IMR-90 (cell line): ENCODE measurements around the gene CFAP157. TPM values are rescaled to one million over a fixed set of nuclear protein-coding genes. Genes with fewer than 3 reads are reported as not detected.

Experiments
- ATAC-seq: fragments of 200-7000 bp; cut with Tn5 transposase; 2 replicates; pipeline ENCODE4 v1.9.1; 2020; ENCODE audit warnings: low read depth, mild to moderate bottlenecking, moderate library complexity
- BruUV-seq: library from RNA; stranded (reverse); fragments of 400-500 nt; replicated peaks from 2 replicates; lab custom pipeline; 2021; lab: Mats Ljungman, UMichigan
- CTCF ChIA-PET: fragments of 300-600 bp; formaldehyde crosslinking; extraction: SDS; loops from one replicate; lab custom pipeline; 2021; ENCODE audit warnings: antibody characterized with exemption; lab: Yijun Ruan, JAX
- POLR2A ChIA-PET: fragments of 300-600 bp; sonication (Branson Sonifier 250); formaldehyde crosslinking; loops from one replicate; lab custom pipeline; 2022; ENCODE audit warnings: antibody characterized with exemption; ENCODE audit not compliant: unreplicated experiment; lab: Charles Lee
- DNase-seq: peaks from one replicate; pipeline ENCODE4 v3.0.0; 2013
- H2AFZ ChIP-seq: replicated peaks from 2 replicates; pipeline ENCODE3; 2013; ENCODE audit warnings: low read length, mild to moderate bottlenecking; ENCODE audit not compliant: poor library complexity
- H2AK5ac ChIP-seq: 2 replicates; pipeline ENCODE4 v1.6.1; 2013; ENCODE audit warnings: low read depth, low read length, inconsistent platforms
- H2AK9ac ChIP-seq: replicated peaks from 2 replicates; pipeline ENCODE3; 2013; ENCODE audit warnings: mild to moderate bottlenecking, low read depth, low read length, moderate library complexity; ENCODE audit not compliant: poor library complexity
- H2BK120ac ChIP-seq: 2 replicates; pipeline ENCODE4 v1.6.1; 2013; ENCODE audit warnings: low read depth, low read length, inconsistent platforms
- H2BK15ac ChIP-seq: 3 replicates; pipeline ENCODE4 v1.6.1; 2013; ENCODE audit warnings: low read depth, low read length, inconsistent platforms
- H2BK20ac ChIP-seq: 2 replicates; pipeline ENCODE4 v1.6.1; 2013; ENCODE audit warnings: low read depth, mild to moderate bottlenecking, inconsistent platforms, low read length, moderate library complexity
- H2BK5ac ChIP-seq: 2 replicates; pipeline ENCODE4 v1.6.1; 2013; ENCODE audit warnings: mild to moderate bottlenecking, low read depth, low read length, inconsistent platforms; ENCODE audit not compliant: poor library complexity, severe bottlenecking
- H3K14ac ChIP-seq: replicated peaks from 2 replicates; pipeline ENCODE4 v1.6.1; 2013; ENCODE audit warnings: low read depth, low read length, inconsistent platforms
- H3K18ac ChIP-seq: 2 replicates; pipeline ENCODE4 v1.6.1; 2013; ENCODE audit warnings: low read depth, low read length, control low read depth
- H3K23ac ChIP-seq: 2 replicates; pipeline ENCODE4 v1.6.1; 2013; ENCODE audit warnings: low read depth, low read length, inconsistent platforms
- H3K27ac ChIP-seq: 2 replicates; pipeline ENCODE4 v1.5.1; 2013; ENCODE audit warnings: mild to moderate bottlenecking, control low read depth, low read length; ENCODE audit not compliant: insufficient read depth
- H3K27me3 ChIP-seq: 2 replicates; pipeline ENCODE4 v1.6.1; 2013; ENCODE audit warnings: low read length; ENCODE audit not compliant: control insufficient read depth, insufficient read depth
- H3K36me3 ChIP-seq: 2 replicates; pipeline ENCODE4 v1.6.1; 2013; ENCODE audit warnings: low read length, mixed read lengths; ENCODE audit not compliant: control insufficient read depth, insufficient read depth
- H3K4ac ChIP-seq: 2 replicates; pipeline ENCODE4 v1.6.1; 2013; ENCODE audit warnings: low read depth, low read length, inconsistent platforms
- H3K4me1 ChIP-seq: 2 replicates; pipeline ENCODE4 v1.6.1; 2013; ENCODE audit warnings: low read length, mixed read lengths; ENCODE audit not compliant: control insufficient read depth, insufficient read depth
- H3K4me2 ChIP-seq: 2 replicates; pipeline ENCODE4 v1.6.1; 2013; ENCODE audit warnings: low read depth, mild to moderate bottlenecking, control low read depth, low read length, moderate library complexity
- H3K4me3 ChIP-seq: 2 replicates; pipeline ENCODE4 v1.5.1; 2013; ENCODE audit warnings: low read depth, mild to moderate bottlenecking, control low read depth, low read length, moderate library complexity; ENCODE audit not compliant: insufficient read depth
- H3K56ac ChIP-seq: 2 replicates; pipeline ENCODE4 v1.6.1; 2013; ENCODE audit warnings: low read length, inconsistent platforms; ENCODE audit not compliant: insufficient read depth; ENCODE audit errors: extremely low read depth
- H3K79me1 ChIP-seq, 2 experiments: 2 replicates each; pipeline ENCODE4 v1.6.1; 2013; ENCODE audit warnings: low read length in 2 of 2, inconsistent platforms in 1 of 2, low read depth in 1 of 2
- H3K9ac ChIP-seq: 2 replicates; pipeline ENCODE4 v1.6.1; 2013; ENCODE audit warnings: low read depth, low read length, control low read depth
- H3K9me1 ChIP-seq: 2 replicates; pipeline ENCODE4 v1.6.1; 2013; ENCODE audit warnings: low read length, inconsistent platforms; ENCODE audit not compliant: insufficient read depth
- H3K9me3 ChIP-seq: 2 replicates; pipeline ENCODE4 v1.6.1; 2013; ENCODE audit warnings: low read length; ENCODE audit not compliant: control insufficient read depth, insufficient read depth
- H4K20me1 ChIP-seq: 2 replicates; pipeline ENCODE4 v1.6.1; 2013; ENCODE audit warnings: low read length, inconsistent platforms; ENCODE audit not compliant: insufficient read depth
- H4K5ac ChIP-seq: 2 replicates; pipeline ENCODE4 v1.6.1; 2013; ENCODE audit warnings: mild to moderate bottlenecking, low read depth, low read length, control low read depth
- H4K8ac ChIP-seq, 2 experiments: 2 replicates each; pipeline ENCODE4 v1.6.1; 2013; ENCODE audit warnings: low read depth in 2 of 2, low read length in 2 of 2, control low read depth in 1 of 2, inconsistent platforms in 1 of 2
- H4K91ac ChIP-seq: 2 replicates; pipeline ENCODE4 v1.6.1; 2013; ENCODE audit warnings: low read depth, low read length, inconsistent platforms; ENCODE audit not compliant: insufficient read depth
- CEBPB ChIP-seq: IDR thresholded peaks from 2 replicates; pipeline ENCODE4 v1.6.1; 2012; ENCODE audit warnings: low read depth, low read length, improper control_type of control experiment
- SMC3 ChIP-seq: fragments of 150-350 bp; IDR thresholded peaks from 2 replicates; pipeline ENCODE4 v1.6.1; 2016; ENCODE audit warnings: low read depth, mild to moderate bottlenecking, antibody characterized with exemption, low read length, moderate library complexity
- WGBS, 2 experiments: methylation state at CpG; one replicate each; pipeline versions ENCODE4 v1.1.5 to v1.1.7; 2013; ENCODE audit warnings: missing lambda C conversion rate in 2 of 2; ENCODE audit not compliant: insufficient read length in 1 of 2; ENCODE audit errors: extremely low coverage in 2 of 2; 5-methylcytosine and 5-hydroxymethylcytosine counted together
- dilution Hi-C: fragments of 300-500 bp; cut with HindIII; formaldehyde crosslinking; loops from one replicate; pipeline ENCODE4 v1.14.3; 2018; ENCODE audit warnings: low sequenced_read_pairs; ENCODE audit not compliant: unreplicated experiment
- in situ Hi-C: fragments of 300-500 bp; cut with MboI; formaldehyde crosslinking; loops from 3 replicates; pipeline ENCODE4 v1.14.3; 2019; ENCODE audit warnings: low sequenced_read_pairs, inconsistent platforms, mixed read lengths
- intact Hi-C: fragments of 100-400 bp; cut with micrococcal nuclease; formaldehyde crosslinking; loops from 2 replicates; pipeline ENCODE4 v1.10.0; 2022
- polyA plus RNA-seq, 3 experiments: library from polyadenylated mRNA; depleted of rRNA; stranded (reverse); fragments of >200 nt; gene quantifications; 2 replicates each; pipeline ENCODE4 v1.2.3, GENCODE V29; 2012; ENCODE audit warnings: low replicate concordance in 1 of 3
- total RNA-seq: library from RNA; depleted of rRNA; stranded (reverse); fragments of >200 nt; gene quantifications from 2 replicates; pipeline ENCODE4 v1.2.3, GENCODE V29; 2012
- TF ChIP-seq, protein P1 (sequence below): conservative IDR thresholded peaks from 2 replicates; pipeline ENCODE4 v1.5.1; 2012; ENCODE audit warnings: mild to moderate bottlenecking, low read depth, low read length, improper control_type of control experiment

Gene CFAP157
- total and polyA plus RNA-seq, 2 of the 4 experiments (the other 2 are of a cell fraction): not detected

DNA sequence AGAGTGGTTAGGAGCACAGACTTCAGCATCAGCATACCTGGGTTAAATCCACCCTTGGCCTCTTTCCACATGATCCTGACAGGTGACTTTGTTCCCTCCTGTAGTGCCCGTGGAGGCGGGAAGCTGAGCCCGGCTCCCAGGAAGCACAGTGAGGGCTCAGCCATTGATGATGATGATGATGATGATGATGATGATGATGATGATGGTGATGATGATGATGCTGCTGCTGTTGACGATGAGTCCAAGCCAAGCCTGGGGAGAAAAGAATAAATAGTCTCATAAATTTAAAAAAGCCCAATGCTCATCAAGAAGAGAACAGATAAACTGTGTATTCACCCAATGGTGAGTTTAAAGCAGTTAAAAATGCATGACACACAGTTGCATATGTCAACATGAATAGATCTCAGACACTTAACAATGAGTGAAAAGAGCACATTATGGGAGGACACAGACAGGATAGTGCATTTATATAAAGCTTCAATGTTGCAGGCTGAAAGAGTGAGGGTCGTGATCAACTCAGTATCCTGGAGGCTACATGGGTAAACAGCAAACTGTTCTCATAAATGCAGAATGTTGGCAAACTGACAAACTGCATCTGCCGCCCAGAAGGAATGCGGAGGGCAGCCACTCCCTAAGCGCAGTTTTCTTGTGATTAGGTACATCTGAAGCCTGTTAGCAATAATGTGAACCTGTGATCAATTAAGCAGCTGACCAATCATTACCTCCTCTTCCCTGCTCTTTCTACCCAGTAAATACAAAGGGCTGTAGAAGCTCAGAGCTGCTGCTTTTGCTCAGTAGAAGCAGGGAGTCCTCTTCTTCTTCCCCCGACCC, 11.7 kb upstream of the CFAP157 start (continued):
- TF ChIP-seq CEBPB: no peak

DNA sequence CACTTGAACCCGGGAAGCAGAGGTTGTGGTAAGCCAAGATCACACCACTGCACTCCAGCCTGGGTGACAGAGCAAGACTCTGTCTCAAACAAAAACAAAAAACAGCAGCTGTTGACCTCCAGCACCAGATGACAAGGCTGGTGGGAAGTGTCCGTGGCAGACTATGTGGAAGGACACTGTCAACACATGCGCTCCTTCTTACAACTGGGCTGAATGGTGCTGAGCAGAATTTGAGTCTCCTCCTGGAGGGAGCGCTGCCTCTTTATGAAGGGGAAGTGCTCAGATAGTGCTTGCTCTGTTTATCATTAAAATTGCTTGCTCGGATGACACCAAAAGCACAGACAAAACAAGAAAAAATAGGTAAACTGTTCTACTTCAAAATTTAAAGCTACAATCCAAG, 9.2 kb upstream of the CFAP157 start:
- H4K8ac ChIP-seq: no peak overlapping the region
- no peak overlapping the region for H3K9ac ChIP-seq
- no peaks in the 10 kb centered on the region for H3K27me3 ChIP-seq
- no peaks in the 10 kb centered on the region for H4K20me1 ChIP-seq
- H2BK5ac ChIP-seq: no peak overlapping the region
- H3K36me3 ChIP-seq: 0 out of 2 replicates have a peak, but pooled peaks cover 2% of the 10 kb centered on the region
- DNase-seq (no peak), ATAC-seq (no peak)
- ChIA-PET CTCF (no interaction called here), POLR2A (no interaction called here)
- WGBS, 2 experiments: 60% methylated on average over 1 of the region's 5 CpGs; no CpG with 5 or more reads in 1 of the 2 experiments
- BruUV-seq: no TSS peak
- H3K79me1 ChIP-seq: no peaks in the 10 kb centered on the region
- H4K5ac ChIP-seq: no peak overlapping the region
- dilution Hi-C loops: no loop called here
- H3K4ac ChIP-seq: no peak overlapping the region
- H3K14ac ChIP-seq: no peak overlapping the region
- H2AFZ ChIP-seq: no peak overlapping the region
- H2BK120ac ChIP-seq: no peak overlapping the region
- H3K18ac ChIP-seq: no peak overlapping the region
- H3K4me3 ChIP-seq: no peak overlapping the region
- H3K9me3 ChIP-seq: no peaks in the 10 kb centered on the region
- no peak overlapping the region for H2AK5ac ChIP-seq
- H3K27ac ChIP-seq: no peak overlapping the region
- H4K91ac ChIP-seq: no peak overlapping the region
- no peak overlapping the region for H3K4me2 ChIP-seq
- H2AK9ac ChIP-seq: no peak overlapping the region
- H2BK15ac ChIP-seq: no peak overlapping the region
- no peak overlapping the region for H3K56ac ChIP-seq
- no peak overlapping the region for H2BK20ac ChIP-seq
- intact Hi-C loops: no loop called here
- H3K9me1 ChIP-seq: peaks cover 3% of the 10 kb centered on the region
- in situ Hi-C loops: no loop called here
- no peak overlapping the region for H3K23ac ChIP-seq
- no peaks in the 10 kb centered on the region for H3K4me1 ChIP-seq
- no peak for TF ChIP-seq SMC3
- TF ChIP-seq, protein P1, sequence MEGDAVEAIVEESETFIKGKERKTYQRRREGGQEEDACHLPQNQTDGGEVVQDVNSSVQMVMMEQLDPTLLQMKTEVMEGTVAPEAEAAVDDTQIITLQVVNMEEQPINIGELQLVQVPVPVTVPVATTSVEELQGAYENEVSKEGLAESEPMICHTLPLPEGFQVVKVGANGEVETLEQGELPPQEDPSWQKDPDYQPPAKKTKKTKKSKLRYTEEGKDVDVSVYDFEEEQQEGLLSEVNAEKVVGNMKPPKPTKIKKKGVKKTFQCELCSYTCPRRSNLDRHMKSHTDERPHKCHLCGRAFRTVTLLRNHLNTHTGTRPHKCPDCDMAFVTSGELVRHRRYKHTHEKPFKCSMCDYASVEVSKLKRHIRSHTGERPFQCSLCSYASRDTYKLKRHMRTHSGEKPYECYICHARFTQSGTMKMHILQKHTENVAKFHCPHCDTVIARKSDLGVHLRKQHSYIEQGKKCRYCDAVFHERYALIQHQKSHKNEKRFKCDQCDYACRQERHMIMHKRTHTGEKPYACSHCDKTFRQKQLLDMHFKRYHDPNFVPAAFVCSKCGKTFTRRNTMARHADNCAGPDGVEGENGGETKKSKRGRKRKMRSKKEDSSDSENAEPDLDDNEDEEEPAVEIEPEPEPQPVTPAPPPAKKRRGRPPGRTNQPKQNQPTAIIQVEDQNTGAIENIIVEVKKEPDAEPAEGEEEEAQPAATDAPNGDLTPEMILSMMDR: no peak
